ENCODE data around the gene TBC1D10A. TPM values are rescaled to one million over a fixed set of nuclear protein-coding genes. Genes with fewer than 3 reads are reported as not detected.

Gene TBC1D10A
- total RNA-seq, 1 experiment from 2014 or later, result 8.4 TPM

GRCh38 chr22:30250661-30251267 lies 76.0 kb downstream of the TBC1D10A start:
- intact Hi-C loops (cut with micrococcal nuclease; ENCODE audit: unreplicated experiment), result no loop called here
- BruUV-seq (replicated peaks), result no TSS peak
- ChIA-PET CTCF (no interaction called here), POLR2A (ENCODE audit: low non-redundant PET) (no interaction called here)
- Histone ChIP-seq H3K9me3 (ENCODE audit: low read depth, low read length, poor library complexity, severe bottlenecking) (no peaks in the 10 kb centered on the region), H3K4me3 (ENCODE audit: low read depth, low read length, poor library complexity, severe bottlenecking) (no peak overlapping the region), H3K27ac (ENCODE audit: low read depth, low read length, poor library complexity, severe bottlenecking) (no peak overlapping the region), H3K27me3 (replicated peaks; ENCODE audit: insufficient read depth, low read depth, low read length, poor library complexity) (peaks cover 2% of the 10 kb centered on the region), H3K4me1 (ENCODE audit: insufficient read depth, low read length, poor library complexity, severe bottlenecking) (peaks cover 19% of the 10 kb centered on the region), H3K36me3 (ENCODE audit: insufficient read depth, low read length, poor library complexity, severe bottlenecking) (no peaks in the 10 kb centered on the region)
- TF ChIP-seq EZH2 (IDR thresholded peaks at IDR 0.05; ENCODE audit: borderline replicate concordance, low read depth, low read length, poor library complexity, severe bottlenecking) (no peak), CTCF (conservative IDR thresholded peaks at IDR 0.05; ENCODE audit: low read depth, low read length) (no peak)
- DNase-seq (ENCODE audit: low spot score), result no peak

GRCh38 chr22:30250039-30250565 lies 76.6 kb downstream of the TBC1D10A start:
- intact Hi-C loops (cut with micrococcal nuclease; ENCODE audit: unreplicated experiment), result no loop called here

More at GRCh38 chr22:30250039-30250565, 76.6 kb downstream of the TBC1D10A start:
- H3K36me3 ChIP-seq (ENCODE audit: insufficient read depth, low read length, poor library complexity, severe bottlenecking), result no peaks in the 10 kb centered on the region
- H3K27ac ChIP-seq (ENCODE audit: low read depth, low read length, poor library complexity, severe bottlenecking), result no peak overlapping the region
- no peaks in the 10 kb centered on the region for H3K9me3 ChIP-seq (ENCODE audit: low read depth, low read length, poor library complexity, severe bottlenecking)
- no peak for DNase-seq (ENCODE audit: low spot score)
- POLR2A ChIA-PET (ENCODE audit: low non-redundant PET), result no interaction called here
- peaks cover 2% of the 10 kb centered on the region for H3K27me3 ChIP-seq (replicated peaks; ENCODE audit: insufficient read depth, low read depth, low read length, poor library complexity)
- peaks cover 21% of the 10 kb centered on the region for H3K4me1 ChIP-seq (ENCODE audit: insufficient read depth, low read length, poor library complexity, severe bottlenecking)
- CTCF ChIA-PET, result no interaction called here
- no TSS peak for BruUV-seq (replicated peaks)
- TF ChIP-seq EZH2 (IDR thresholded peaks at IDR 0.05; ENCODE audit: borderline replicate concordance, low read depth, low read length, poor library complexity, severe bottlenecking) (no peak), CTCF (conservative IDR thresholded peaks at IDR 0.05; ENCODE audit: low read depth, low read length) (no peak)
- no peak overlapping the region for H3K4me3 ChIP-seq (ENCODE audit: low read depth, low read length, poor library complexity, severe bottlenecking)
